K562 (cell line): ENCODE results near the gene GLMN. TPM values are rescaled to one million over a fixed set of nuclear protein-coding genes. Genes with fewer than 3 reads are reported as not detected.

Experiments used
- ATAC-seq: fragments of 200-7000 bp; cut with Tn5 transposase; 3 replicates; pipeline ENCODE4 v1.9.1; 2020; ENCODE audit warnings: moderate library complexity
- BruUV-seq: library from RNA; stranded (reverse); fragments of 400-500 nt; replicated peaks from 2 replicates; lab custom pipeline; 2021; lab: Mats Ljungman, UMichigan
- CTCF ChIA-PET: fragments of 300-600 bp; formaldehyde crosslinking; extraction: SDS; loops from one replicate; lab custom pipeline; 2021; ENCODE audit warnings: low intra/inter-chr PET ratio; lab: Yijun Ruan, JAX
- POLR2A ChIA-PET: fragments of 300-600, 350-650 bp; sonication (Branson Sonifier 250); formaldehyde crosslinking; extraction: SDS; loops from one replicate; lab custom pipeline; 2021; ENCODE audit warnings: antibody characterized with exemption, inconsistent platforms; lab: Yijun Ruan, JAX
- DNase-seq, 4 experiments: peaks; one replicate each; pipeline versions ENCODE4 v3.0.0 to v3.0.0-alpha.2; 2011 to 2018; ENCODE audit warnings: low spot score in 3 of 4, mixed read lengths in 3 of 4; ENCODE audit errors: extremely low read depth in 1 of 4
- FAIRE-seq: peaks from 2 replicates; lab custom pipeline; 2011; peaks lifted over from hg19 to GRCh38; lab: Jason Lieb, UNC
- H2AFZ ChIP-seq: 2 replicates; pipeline ENCODE4 v1.6.0; 2011; ENCODE audit warnings: low read depth, low read length, control low read depth, inconsistent platforms
- H3K27ac ChIP-seq: fragments of 200-600 bp; 3 replicates; pipeline ENCODE4 v1.8.0; 2011; ENCODE audit warnings: low read depth, mild to moderate bottlenecking, control low read depth, inconsistent platforms, low read length, moderate library complexity, mixed read lengths; ENCODE audit errors: extremely low read depth
- H3K27me3 ChIP-seq, 2 experiments: fragments of 300-600 bp in 1 of 2; 2 replicates in 1 of 2; 3 replicates in 1 of 2; pipeline versions ENCODE4 v1.6.0 to v1.8.0; 2011; ENCODE audit warnings: inconsistent platforms in 2 of 2, low read length in 2 of 2, mild to moderate bottlenecking in 1 of 2, mixed read lengths in 1 of 2, moderate library complexity in 1 of 2; ENCODE audit not compliant: control insufficient read depth in 2 of 2, insufficient read depth in 2 of 2
- H3K36me3 ChIP-seq: fragments of 300-600 bp; 3 replicates; pipeline ENCODE4 v1.8.0; 2011; ENCODE audit warnings: mild to moderate bottlenecking, low read length, inconsistent platforms; ENCODE audit not compliant: control insufficient read depth, insufficient read depth
- H3K4me1 ChIP-seq, 2 experiments: fragments of 200-600 bp in 1 of 2; replicated peaks in 1 of 2; 2 replicates in 1 of 2; 3 replicates in 1 of 2; pipeline versions ENCODE4 v1.5.1 to v1.8.0; 2011; ENCODE audit warnings: inconsistent platforms in 2 of 2, low read length in 2 of 2, mild to moderate bottlenecking in 1 of 2, mixed read lengths in 1 of 2, moderate library complexity in 1 of 2; ENCODE audit not compliant: control insufficient read depth in 2 of 2, insufficient read depth in 2 of 2
- H3K4me2 ChIP-seq: 2 replicates; pipeline ENCODE4 v1.6.1; 2011; ENCODE audit warnings: low read length, control low read depth, inconsistent platforms, mixed read lengths; ENCODE audit not compliant: insufficient read depth
- H3K4me3 ChIP-seq: fragments of 200-600 bp; sonication (generic), shearing (Covaris generic); 2 replicates; pipeline ENCODE4 v1.5.1; 2016; ENCODE audit warnings: control low read depth, inconsistent platforms
- H3K79me2 ChIP-seq: fragments of 200-600 bp; 3 replicates; pipeline ENCODE4 v1.8.0; 2011; ENCODE audit warnings: low read length, inconsistent platforms; ENCODE audit not compliant: control insufficient read depth, insufficient read depth
- H3K9ac ChIP-seq, 2 experiments: 2 replicates each; pipeline versions ENCODE4 v1.6.0 to v1.6.1; 2011; ENCODE audit warnings: low read depth in 2 of 2, low read length in 2 of 2, control low read depth in 1 of 2, inconsistent platforms in 1 of 2, mild to moderate bottlenecking in 1 of 2, mixed read lengths in 1 of 2; ENCODE audit not compliant: insufficient read depth in 1 of 2
- H3K9me1 ChIP-seq: one replicate; pipeline ENCODE4 v1.6.0; 2011; ENCODE audit warnings: inconsistent platforms, mild to moderate bottlenecking, low read length, moderate library complexity; ENCODE audit not compliant: control insufficient read depth, insufficient read depth
- H3K9me3 ChIP-seq: replicated peaks from 2 replicates; pipeline ENCODE4 v1.5.1; 2011; ENCODE audit warnings: low read depth, low read length, inconsistent platforms; ENCODE audit not compliant: control insufficient read depth, insufficient read depth
- H4K20me1 ChIP-seq: replicated peaks from 2 replicates; pipeline ENCODE4 v1.6.1; 2011; ENCODE audit warnings: low read length, inconsistent platforms, mixed read lengths; ENCODE audit not compliant: control insufficient read depth, insufficient read depth
- BCLAF1 ChIP-seq, 2 experiments: fragments of 450-650 bp in 1 of 2; IDR thresholded peaks; 2 replicates each; pipeline ENCODE4 v1.6.1; 2011 to 2017; ENCODE audit warnings: low read depth in 2 of 2, antibody characterized with exemption in 1 of 2, borderline replicate concordance in 1 of 2, low read length in 1 of 2, mild to moderate bottlenecking in 1 of 2, mixed read lengths in 1 of 2; ENCODE audit not compliant: control insufficient read depth in 1 of 2
- BCOR ChIP-seq: fragments of 450-650 bp; IDR thresholded peaks from 2 replicates; pipeline ENCODE4 v1.6.1; 2016
- BRD4 ChIP-seq: fragments of 200-600 bp; sonication (generic); IDR thresholded peaks from 2 replicates; pipeline ENCODE4 v1.6.1; 2017; ENCODE audit warnings: inconsistent platforms
- CSDE1 ChIP-seq, 2 experiments: fragments of 450-650 bp; IDR thresholded peaks; 2 replicates each; pipeline ENCODE4 v1.6.1; 2016; ENCODE audit warnings: mild to moderate bottlenecking in 1 of 2
- ETV1 ChIP-seq: fragments of 450-650 bp; conservative IDR thresholded peaks from 2 replicates; pipeline ENCODE4 v1.6.1; 2016; ENCODE audit warnings: missing genetic modification characterization, control low read depth, low read depth, missing compliant biosample characterization
- ETV5 ChIP-seq: sonication (generic); formaldehyde crosslinking; IDR thresholded peaks from 2 replicates; pipeline ENCODE4 v1.4.0; 2020; ENCODE audit warnings: low read depth, mild to moderate bottlenecking, missing genetic modification reagents
- NFIC ChIP-seq: fragments of 450-650 bp; IDR thresholded peaks from 2 replicates; pipeline ENCODE4 v1.6.1; 2017; ENCODE audit warnings: mild to moderate bottlenecking, inconsistent platforms
- NR2C1 ChIP-seq, 2 experiments: fragments of 450-650 bp; IDR thresholded peaks; 2 replicates each; pipeline ENCODE4 v1.6.1; 2017; ENCODE audit warnings: mild to moderate bottlenecking in 2 of 2, antibody characterized with exemption in 1 of 2, inconsistent platforms in 1 of 2, missing compliant biosample characterization in 1 of 2, missing genetic modification characterization in 1 of 2
- POLR2AphosphoS5 ChIP-seq: IDR thresholded peaks from 2 replicates; pipeline ENCODE4 v1.6.1; 2011; ENCODE audit warnings: mild to moderate bottlenecking, low read depth, low read length, moderate library complexity; ENCODE audit not compliant: control insufficient read depth, insufficient read depth
- PREB ChIP-seq: sonication (generic); formaldehyde crosslinking; IDR thresholded peaks from 2 replicates; pipeline ENCODE4 v1.8.1; 2023; ENCODE audit warnings: mild to moderate bottlenecking, missing genetic modification reagents
- SIX5 ChIP-seq, 2 experiments: IDR thresholded peaks; 2 replicates each; pipeline ENCODE4 v1.6.1; 2011; ENCODE audit warnings: low read length in 2 of 2, borderline replicate concordance in 1 of 2, low read depth in 1 of 2, mild to moderate bottlenecking in 1 of 2, moderate library complexity in 1 of 2; ENCODE audit not compliant: insufficient read depth in 1 of 2
- SMAD3 ChIP-seq: fragments of 450-650 bp; formaldehyde crosslinking; conservative IDR thresholded peaks from 2 replicates; pipeline ENCODE4 v1.4.0; 2020; ENCODE audit warnings: mild to moderate bottlenecking
- THAP7 ChIP-seq: fragments of 250-450 bp; sonication (Bioruptor Pico); IDR thresholded peaks from 2 replicates; pipeline ENCODE4 v1.5.0; 2021
- ZHX1 ChIP-seq: fragments of 150-350 bp; conservative IDR thresholded peaks from 2 replicates; pipeline ENCODE4 v1.6.1; 2014; ENCODE audit warnings: low read length
- ZNF212 ChIP-seq: fragments of 450-650 bp; formaldehyde crosslinking; IDR thresholded peaks from 2 replicates; pipeline ENCODE4 v1.4.0; 2020; ENCODE audit warnings: mild to moderate bottlenecking
- ZNF75A ChIP-seq: fragments of 450-650 bp; formaldehyde crosslinking; IDR thresholded peaks from 2 replicates; pipeline ENCODE4 v1.4.0; 2020; ENCODE audit warnings: mild to moderate bottlenecking
- WGBS: fragments of 100-300 bp; shearing (Covaris generic); methylation state at CpG from one replicate; pipeline ENCODE4 v1.1.6; 2016; ENCODE audit warnings: low coverage, mixed read lengths; ENCODE audit not compliant: insufficient coverage; ENCODE audit errors: missing lambda C conversion rate; 5-methylcytosine and 5-hydroxymethylcytosine counted together
- in situ Hi-C: fragments of 300-500 bp; cut with MboI; formaldehyde crosslinking; loops from 4 replicates; pipeline ENCODE4 v1.15.0; 2018; ENCODE audit warnings: inconsistent platforms, mixed read lengths
- intact Hi-C: fragments of 100-400 bp; cut with micrococcal nuclease; formaldehyde crosslinking; loops from 2 replicates; pipeline ENCODE4 v1.14.2; 2022
- polyA plus RNA-seq, 8 experiments: library from polyadenylated mRNA; depleted of rRNA in 4 of 8; stranded (reverse) in 5 of 8; unstranded in 3 of 8; fragments of >200 nt; fragmentation: Nextera tagmentation in 2 of 8; fragmentation: Illumina TruSeq in 1 of 8; extraction: Ambion mirVana in 2 of 8; extraction: Trizol in 1 of 8; gene quantifications; 2 replicates each; pipeline versions ENCODE4 v1.2.1 to v1.2.3, GENCODE V29; 2011 to 2014; ENCODE audit warnings: inconsistent platforms in 1 of 8, missing spikeins in 1 of 8
- total RNA-seq, 7 experiments: library from RNA; depleted of rRNA in 6 of 7; stranded (reverse); fragments of >200 nt in 6 of 7; fragmentation: Illumina TruSeq in 2 of 7; extraction: Trizol in 2 of 7; gene quantifications; 2 replicates each; pipeline versions ENCODE4 v1.2.1 to v1.2.3, GENCODE V29; 2011 to 2021; ENCODE audit warnings: low replicate concordance in 1 of 7

GLMN gene
- total and polyA plus RNA-seq, 9 of the 15 experiments (the other 6 are each of a cell fraction or from before 2014, with no cell fraction given) = 13.0 to 24.8 (median 19.0) TPM

- H3K27ac ChIP-seq = no peak overlapping the region
- no peak overlapping the region for H3K4me2 ChIP-seq
- in situ Hi-C loops (no loop called here), intact Hi-C loops (no loop called here)
- no peaks in the 10 kb centered on the region for H3K79me2 ChIP-seq
- H3K27me3 ChIP-seq = peaks cover 0 to 4% of the 10 kb centered on the region in 2 experiments; a peak in 2 of 5 replicates
- ATAC-seq = no peak
- CTCF ChIA-PET = no interaction called here
- H3K9me1 ChIP-seq = no peaks in the 10 kb centered on the region
- no peak for DNase-seq
- no peak overlapping the region for H2AFZ ChIP-seq
- no peaks in the 10 kb centered on the region for H3K4me1 ChIP-seq
- H3K9ac ChIP-seq = no peak overlapping the region
- no peaks in the 10 kb centered on the region for H4K20me1 ChIP-seq
- BruUV-seq = no TSS peak
- 5% methylated on average over 2 of the region's 2 CpGs for WGBS
- no peaks in the 10 kb centered on the region for H3K9me3 ChIP-seq
- POLR2A ChIA-PET = interaction anchor here (0.6 to 2.0 kb wide), 2 partner anchors 9 to 258 kb away, joined by 4 to 10 read pairs; no protein-coding TSS in a partner anchor
- no peak for FAIRE-seq
- H3K36me3 ChIP-seq = no peaks in the 10 kb centered on the region
- no peak overlapping the region for H3K4me3 ChIP-seq
- TF ChIP-seq ETV5 (CRISPR knock-in tag) (no peak), SIX5 (IDR thresholded peaks at IDR 0.05; ENCODE audit: borderline replicate concordance in 1 of 2, insufficient read depth in 1 of 2, low read depth in 1 of 2, low read length in 2 of 2) (no peak), THAP7 (CRISPR knock-in tag) (no peak), NFIC (no peak), NR2C1 (IDR thresholded peaks at IDR 0.05) (no peak), NR2C1 (tag; IDR thresholded peaks at IDR 0.05) (no peak), PREB (no peak), CSDE1 (IDR thresholded peaks at IDR 0.05) (no peak), ZHX1 (no peak), BCLAF1 (IDR thresholded peaks at IDR 0.05; ENCODE audit: borderline replicate concordance in 1 of 2, control insufficient read depth in 1 of 2, low read depth in 2 of 2, low read length in 1 of 2) (no peak), POLR2AphosphoS5 (no peak), ETV1 (tag) (no peak), ZNF75A (CRISPR knock-in tag) (no peak), ZNF212 (CRISPR knock-in tag) (no peak), BCOR (no peak), BRD4 (no peak), SMAD3 (CRISPR knock-in tag) (no peak)
These were observed 58.8 kb downstream of the GLMN start for GRCh38 chr1:92240034-92240433.
